Measurements from ENCODE around the gene SNRPA. TPM values are rescaled to one million over a fixed set of nuclear protein-coding genes. Genes with fewer than 3 reads are reported as not detected.
A peak's percentile ranks its signal among the peaks of the same experiment; 100 is the strongest.

Gene SNRPA
- total and polyA plus RNA-seq, 2 experiments from 2014 or later: 25.1 to 86.9 TPM

GRCh38 chr19:40747536-40747935 lies 3.5 kb upstream of the SNRPA start:
- 98% methylated on average over 7 of the region's 7 CpGs for WGBS (ENCODE audit: low lambda C conversion rate, missing lambda C conversion rate)

DNA sequence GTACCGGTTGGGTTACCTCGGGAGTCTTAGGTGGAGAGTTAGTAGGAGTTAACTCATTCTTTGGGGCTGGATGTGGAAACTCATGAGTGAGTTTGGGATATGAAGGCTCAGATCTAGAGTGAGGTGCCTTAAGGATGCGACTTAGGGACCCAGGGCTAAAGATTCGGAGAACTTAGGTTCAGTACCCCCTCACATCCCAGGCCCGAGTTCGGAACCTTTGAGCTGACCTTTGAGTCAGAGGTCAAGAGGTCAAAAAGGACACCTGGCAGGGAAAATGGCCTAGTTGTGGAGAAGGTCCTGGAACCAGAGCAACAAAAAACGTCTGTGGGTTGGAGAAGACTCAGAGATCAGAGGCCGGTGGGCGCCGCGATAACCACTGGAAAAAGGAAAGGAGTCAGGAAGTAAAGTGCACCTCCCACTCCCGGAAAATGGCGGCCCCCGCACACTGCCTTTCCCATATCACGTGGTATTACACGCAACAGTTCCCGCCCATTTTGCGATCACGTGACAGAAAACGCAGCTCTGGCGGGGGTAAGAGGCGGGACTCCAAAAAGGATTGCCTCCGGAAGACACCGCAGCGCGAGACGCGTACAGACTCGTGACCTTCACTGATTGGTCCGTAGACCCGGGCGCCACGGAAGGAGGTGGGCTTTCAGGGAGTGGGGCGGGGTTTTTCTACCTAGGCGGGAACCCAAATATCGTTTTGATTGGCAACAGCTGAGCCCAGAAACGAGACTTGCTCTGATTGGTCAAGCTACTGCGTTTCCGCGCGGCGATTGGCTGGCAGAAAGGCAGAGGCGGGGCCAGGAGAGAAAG lies 737 bp upstream of the SNRPA start, which contains the start of gene ACTMAP:
ACTMAP (minus strand) TSS at position 420 of the 816 bp plus-strand sequence. CDS start 674 bp downstream, outside the sequence.
- Histone ChIP-seq H3K36me3 (replicated peaks; ENCODE audit: insufficient read depth, low read depth) (no peaks in the 10 kb centered on the region), H2AFZ (peak within 1 kb of the TSS; percentile 10), H3K27me3 (no peaks in the 10 kb centered on the region), H3K4me3 (peak within 1 kb of the TSS; percentile 29), H3K79me2 (peaks cover 44% of the 10 kb centered on the region), H3K27ac (peak within 1 kb of the TSS; percentile 95), H4K20me1 (ENCODE audit: insufficient read depth, poor library complexity, severe bottlenecking) (no peaks in the 10 kb centered on the region), H3K4me1 (ENCODE audit: insufficient read depth) (peaks cover 35% of the 10 kb centered on the region), H3K4me2 (peak within 1 kb of the TSS; percentile 81), H3K9me2 (replicated peaks; ENCODE audit: insufficient read depth) (no peaks in the 10 kb centered on the region), H3K9me3 (ENCODE audit: low read depth) (no peaks in the 10 kb centered on the region)
- peak; percentile 100 for DNase-seq (ENCODE audit: low spot score)
- 2% methylated on average over 43 of the region's 43 CpGs for WGBS (ENCODE audit: low lambda C conversion rate, missing lambda C conversion rate)
- no peak for TF ChIP-seq EZH2phosphoT487 (IDR thresholded peaks at IDR 0.05; ENCODE audit: low read depth, severe bottlenecking, unreplicated experiment)
- TF ChIP-seq CTCF (IDR thresholded peaks at IDR 0.05; ENCODE audit: poor library complexity): no peak
- no peak for TF ChIP-seq EZH2 (IDR thresholded peaks at IDR 0.05; ENCODE audit: borderline replicate concordance)

More at GRCh38 chr19:40747536-40747935, 3.5 kb upstream of the SNRPA start:
- H2AFZ ChIP-seq: no peak overlapping the region
- no peak overlapping the region for H3K27ac ChIP-seq
- H3K4me2 ChIP-seq: no peak overlapping the region
- H3K4me1 ChIP-seq (ENCODE audit: insufficient read depth): peaks cover 24% of the 10 kb centered on the region
- H3K4me3 ChIP-seq: no peak overlapping the region
- no peaks in the 10 kb centered on the region for H4K20me1 ChIP-seq (ENCODE audit: insufficient read depth, poor library complexity, severe bottlenecking)
- H3K27me3 ChIP-seq: no peaks in the 10 kb centered on the region
- H3K79me2 ChIP-seq: peaks cover 19% of the 10 kb centered on the region
- no peaks in the 10 kb centered on the region for H3K9me2 ChIP-seq (replicated peaks; ENCODE audit: insufficient read depth)
- DNase-seq (ENCODE audit: low spot score): no peak
- H3K36me3 ChIP-seq (replicated peaks; ENCODE audit: insufficient read depth, low read depth): no peaks in the 10 kb centered on the region
- no peak for TF ChIP-seq EZH2phosphoT487 (IDR thresholded peaks at IDR 0.05; ENCODE audit: low read depth, severe bottlenecking, unreplicated experiment)
- TF ChIP-seq EZH2 (IDR thresholded peaks at IDR 0.05; ENCODE audit: borderline replicate concordance): no peak
- TF ChIP-seq CTCF (IDR thresholded peaks at IDR 0.05; ENCODE audit: poor library complexity): no peak
- H3K9me3 ChIP-seq (ENCODE audit: low read depth): no peaks in the 10 kb centered on the region

DNA sequence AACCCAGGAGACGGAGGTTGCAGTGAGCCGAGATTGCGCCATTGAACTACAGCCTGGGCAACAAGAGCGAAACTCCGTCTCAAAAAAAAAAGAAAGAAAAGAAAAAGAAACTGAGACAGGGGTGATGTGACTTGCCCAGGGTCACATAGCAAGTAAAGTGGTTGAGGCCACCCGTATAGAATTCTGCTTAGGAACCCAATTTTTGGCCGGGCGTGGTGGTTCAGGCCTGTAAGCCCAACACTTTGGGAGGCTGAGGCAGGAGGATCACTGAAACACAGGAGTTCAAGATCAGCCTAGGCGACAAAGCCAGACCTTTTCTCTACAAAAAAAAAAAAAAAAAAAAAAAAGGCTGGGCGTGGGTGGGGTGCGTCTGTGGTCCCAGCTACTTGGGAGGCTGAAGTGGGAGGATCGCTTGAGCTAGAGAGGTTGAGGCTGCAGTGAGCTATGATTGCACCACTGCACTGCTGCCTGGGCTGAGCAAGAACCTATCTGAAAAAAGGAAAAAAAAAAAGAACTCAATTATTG lies 1.3 kb downstream of the SNRPA start:
- no peak for DNase-seq (ENCODE audit: low spot score)
- Histone ChIP-seq H3K36me3 (replicated peaks; ENCODE audit: insufficient read depth, low read depth) (no peaks in the 10 kb centered on the region), H3K4me3 (peak overlapping the region; percentile 29), H4K20me1 (ENCODE audit: insufficient read depth, poor library complexity, severe bottlenecking) (peaks cover 3% of the 10 kb centered on the region), H3K4me1 (ENCODE audit: insufficient read depth) (peaks cover 40% of the 10 kb centered on the region), H3K27me3 (no peaks in the 10 kb centered on the region), H3K9me3 (ENCODE audit: low read depth) (no peaks in the 10 kb centered on the region), H3K27ac (peak overlapping the region; percentile 72), H2AFZ (no peak overlapping the region), H3K4me2 (peak overlapping the region; percentile 78), H3K9me2 (replicated peaks; ENCODE audit: insufficient read depth) (no peaks in the 10 kb centered on the region), H3K79me2 (peaks cover 64% of the 10 kb centered on the region)
- TF ChIP-seq CTCF (IDR thresholded peaks at IDR 0.05; ENCODE audit: poor library complexity) (no peak), EZH2phosphoT487 (IDR thresholded peaks at IDR 0.05; ENCODE audit: low read depth, severe bottlenecking, unreplicated experiment) (no peak), EZH2 (IDR thresholded peaks at IDR 0.05; ENCODE audit: borderline replicate concordance) (no peak)
- WGBS (ENCODE audit: low lambda C conversion rate, missing lambda C conversion rate): 83% methylated on average over 12 of the region's 12 CpGs
